ENCODE results near the gene CHST11. TPM values are rescaled to one million over a fixed set of nuclear protein-coding genes. Genes with fewer than 3 reads are reported as not detected.

The CHST11 gene
- total RNA-seq, 1 experiment from 2014 or later, result 6.7 TPM

- Histone ChIP-seq H3K27ac (ENCODE audit: insufficient read length, low read depth, low read length) (no peak overlapping the region), H3K23ac (ENCODE audit: insufficient read length, low read depth, low read length) (no peak overlapping the region), H3K9ac (ENCODE audit: extremely low read depth, insufficient read length, low read length) (no peak overlapping the region), H4K91ac (ENCODE audit: insufficient read length, low read depth, low read length) (no peak overlapping the region), H2AK5ac (ENCODE audit: insufficient read length, low read length) (no peak overlapping the region), H3T11ph (ENCODE audit: low read length) (no peak overlapping the region), H3K27me3 (ENCODE audit: insufficient read depth, low read length) (no peaks in the 10 kb centered on the region), H2BK15ac (ENCODE audit: low read depth, low read length) (no peak overlapping the region), H2BK20ac (ENCODE audit: low read depth, low read length, poor library complexity, severe bottlenecking) (no peak overlapping the region), H4K5ac (ENCODE audit: insufficient read length, low read depth, low read length) (no peak overlapping the region), H2BK120ac (ENCODE audit: low read depth, low read length, poor library complexity, severe bottlenecking) (no peak overlapping the region), H3K23me2 (ENCODE audit: insufficient read length, low read depth, low read length, poor library complexity, severe bottlenecking) (no peaks in the 10 kb centered on the region), H2AFZ (ENCODE audit: low read length) (no peak overlapping the region), H3K4me1 (ENCODE audit: insufficient read depth, low read length) (peaks cover 10% of the 10 kb centered on the region; the same call in 1 of the 2 replicates), H4K20me1 (ENCODE audit: control insufficient read depth, insufficient read depth, insufficient read length) (no peaks in the 10 kb centered on the region), H2BK5ac (ENCODE audit: insufficient read length, low read length) (no peak overlapping the region), H3K79me1 (ENCODE audit: insufficient read depth, low read depth, low read length, poor library complexity, severe bottlenecking) (no peaks in the 10 kb centered on the region), H2BK12ac (ENCODE audit: insufficient read length, low read depth, low read length) (no peak overlapping the region), H3K14ac (ENCODE audit: insufficient read depth, low read length) (no peak overlapping the region), H3K18ac (ENCODE audit: insufficient read length, low read depth, low read length) (no peak overlapping the region), H3K79me2 (ENCODE audit: insufficient read depth, low read length) (no peaks in the 10 kb centered on the region), H3K56ac (ENCODE audit: insufficient read length, low read depth, low read length) (no peak overlapping the region), H3K9me3 (ENCODE audit: control insufficient read depth, low read depth, low read length) (no peaks in the 10 kb centered on the region), H3K4me2 (ENCODE audit: insufficient read depth, insufficient read length, low read length) (no peak overlapping the region), H4K8ac (replicated peaks; ENCODE audit: insufficient read length, low read depth, low read length) (no peak overlapping the region), H3K4ac (ENCODE audit: low read depth, low read length) (no peak overlapping the region)
- TF ChIP-seq CTCF (conservative IDR thresholded peaks at IDR 0.05), result no peak
- H3K36me3 Mint-ChIP-seq (ENCODE audit: insufficient read depth in 1 of 3, low read depth in 3 of 3), result no peaks in the 10 kb centered on the region
- H3K27me3 Mint-ChIP-seq (ENCODE audit: low read depth), result no peaks in the 10 kb centered on the region
- no peak overlapping the region for H3K4me3 Mint-ChIP-seq
- peaks cover 38 to 53% of the 10 kb centered on the region in 2 experiments for H3K4me1 Mint-ChIP-seq
- DNase-seq, result no peak
- no CpG with 5 or more reads among the region's 11 CpGs for WGBS (ENCODE audit: extremely low coverage, insufficient read length, low lambda C conversion rate)
- peak overlapping the region in 1 of 3 experiments; percentile 70; a peak in 1 of 7 replicates for H3K27ac Mint-ChIP-seq
- no peaks in the 10 kb centered on the region for H3K9me3 Mint-ChIP-seq
These were observed 261.7 kb downstream of the CHST11 start for GRCh38 chr12:104718304-104718929.
